Measurements from ENCODE around the gene PTPRO.

The PTPRO gene

GRCh38 chr12:15638231-15638630 lies 315.9 kb downstream of the PTPRO start:
- DNase-seq (ENCODE audit: insufficient read length): no peak
- TF ChIP-seq POLR2AphosphoS5 (IDR thresholded peaks at IDR 0.05; ENCODE audit: low read depth, low read length) (no peak), POLR2A (IDR thresholded peaks at IDR 0.05; ENCODE audit: low read depth, low read length) (no peak), TAF1 (IDR thresholded peaks at IDR 0.05; ENCODE audit: borderline replicate concordance, low read depth, low read length) (no peak)
- FAIRE-seq: no peak

GRCh38 chr12:15644700-15645099 lies 322.4 kb downstream of the PTPRO start:
- TF ChIP-seq POLR2A (IDR thresholded peaks at IDR 0.05; ENCODE audit: low read depth, low read length) (no peak), POLR2AphosphoS5 (IDR thresholded peaks at IDR 0.05; ENCODE audit: low read depth, low read length) (no peak), TAF1 (IDR thresholded peaks at IDR 0.05; ENCODE audit: borderline replicate concordance, low read depth, low read length) (no peak)
- DNase-seq (ENCODE audit: insufficient read length) (no peak), FAIRE-seq (no peak)

GRCh38 chr12:15646581-15646980 lies 324.3 kb downstream of the PTPRO start:
- DNase-seq (ENCODE audit: insufficient read length) (no peak), FAIRE-seq (no peak)
- TF ChIP-seq POLR2AphosphoS5 (IDR thresholded peaks at IDR 0.05; ENCODE audit: low read depth, low read length) (no peak), TAF1 (IDR thresholded peaks at IDR 0.05; ENCODE audit: borderline replicate concordance, low read depth, low read length) (no peak), POLR2A (IDR thresholded peaks at IDR 0.05; ENCODE audit: low read depth, low read length) (no peak)
